ENCODE results near the gene DRG2.

Gene DRG2

DNA sequence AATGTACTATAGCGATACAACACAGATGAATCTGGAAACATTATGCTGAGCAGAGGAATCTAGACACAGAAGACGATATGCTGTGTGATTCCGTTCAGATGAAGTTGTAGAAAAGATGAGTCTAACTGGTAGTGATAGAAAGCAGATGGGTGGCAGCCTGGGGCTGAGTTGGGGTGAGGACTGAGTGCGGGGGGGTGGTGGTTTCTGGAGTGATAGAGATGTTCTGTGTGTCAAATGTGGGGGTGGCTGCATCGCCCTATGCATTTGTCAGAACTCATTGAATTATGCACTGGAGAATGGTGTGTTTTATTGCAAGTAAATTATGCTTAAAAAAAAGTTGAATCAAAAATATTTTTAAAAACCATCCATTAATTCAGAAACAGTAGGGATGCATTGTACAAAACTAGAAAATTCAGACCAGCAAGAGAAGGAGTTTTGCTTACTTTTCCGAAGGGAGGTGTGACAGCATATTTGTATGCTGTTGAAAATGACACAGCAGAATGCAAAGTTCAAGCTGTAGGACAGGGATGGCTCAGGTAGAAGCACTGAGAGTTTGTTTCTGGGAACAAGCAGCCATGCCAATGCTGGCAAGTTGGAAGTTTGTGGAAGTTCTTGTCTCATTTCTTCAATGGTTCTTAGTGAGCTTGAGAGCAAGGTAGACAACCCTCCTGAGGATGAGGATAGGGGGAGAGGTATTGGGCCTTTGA, 13.0 kb upstream of the DRG2 start:
- no peak for DNase-seq (ENCODE audit: low read depth)

DNA sequence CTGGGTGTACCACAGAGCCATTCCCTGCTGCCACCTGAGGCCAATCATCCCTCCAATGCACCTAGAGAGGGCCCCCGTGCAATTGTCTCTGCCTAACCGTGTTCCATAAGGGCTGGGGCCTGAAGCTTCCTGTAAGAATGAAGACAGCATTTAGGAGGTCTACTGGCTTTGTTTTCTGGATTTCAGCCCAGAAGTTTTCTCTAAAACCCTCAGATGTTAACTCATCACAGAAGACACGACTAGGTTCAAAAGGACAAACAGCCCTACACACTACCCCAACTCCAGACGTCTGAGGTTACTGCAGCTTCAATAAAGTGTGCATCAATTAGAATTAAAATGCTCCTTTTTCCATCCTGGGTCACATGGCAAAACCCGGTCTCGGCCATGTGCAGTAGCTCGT, 10.8 kb upstream of the DRG2 start:
- DNase-seq (ENCODE audit: low read depth): no peak

DNA sequence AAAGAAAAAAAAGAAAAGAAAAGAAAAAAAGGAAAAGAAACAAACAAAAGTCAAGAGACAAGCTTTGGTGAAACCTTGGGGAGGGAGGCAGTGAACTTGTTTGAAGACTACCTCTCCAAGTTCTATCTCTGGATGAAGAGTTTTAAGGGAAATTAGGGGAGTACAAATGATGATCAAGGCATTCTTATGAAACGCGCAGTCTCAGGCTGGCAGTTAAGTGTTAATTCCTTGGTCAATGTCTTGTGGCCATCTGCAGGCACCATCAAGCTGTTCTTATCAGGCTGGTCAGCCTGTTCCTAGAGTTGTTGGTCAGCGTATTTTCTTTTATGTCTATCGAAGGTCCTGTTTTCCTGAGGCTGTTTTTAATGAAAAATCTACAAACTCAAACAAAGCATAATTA, 8.2 kb upstream of the DRG2 start:
- no peak for DNase-seq (ENCODE audit: low read depth)

DNA sequence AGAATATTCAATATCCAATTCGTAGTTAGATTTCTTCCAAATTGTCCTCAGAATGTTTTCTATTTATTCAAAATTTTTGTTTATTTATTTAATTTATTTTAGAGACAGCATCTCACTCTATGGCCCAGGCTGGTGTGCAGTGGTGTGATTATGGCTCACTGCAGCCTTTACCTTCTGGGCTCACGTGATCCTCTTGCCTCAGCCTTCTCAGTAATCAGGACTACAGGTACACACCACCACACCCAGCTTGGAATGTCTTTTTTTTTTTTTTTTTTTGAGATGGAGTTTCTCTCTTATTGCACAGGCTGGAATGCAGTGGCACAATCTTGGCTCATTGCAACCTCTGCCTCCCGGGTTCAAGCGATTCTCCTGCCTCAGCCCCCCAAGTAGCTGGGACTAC, 3.5 kb upstream of the DRG2 start:
- no peak for DNase-seq (ENCODE audit: low read depth)

DNA sequence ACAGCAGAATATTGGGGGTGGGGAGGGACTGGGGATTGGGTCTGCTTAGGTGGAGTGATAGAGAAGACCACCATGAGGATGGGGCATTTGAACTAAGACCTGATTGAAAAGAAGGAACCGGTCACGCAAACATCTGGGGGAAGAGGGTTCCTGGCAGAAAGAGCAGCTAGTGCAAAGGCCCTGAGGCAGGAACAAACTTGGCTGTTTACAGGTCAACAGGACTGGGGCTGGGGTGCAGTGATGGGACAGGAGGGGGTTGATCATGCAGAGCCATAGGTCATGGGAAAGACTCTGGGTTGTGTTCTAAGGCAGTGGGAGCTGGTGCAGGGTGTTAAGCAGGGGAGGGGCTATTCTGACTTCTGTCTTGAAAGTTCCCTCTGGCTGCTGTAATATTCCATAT, 1.9 kb downstream of the DRG2 start:
- DNase-seq (ENCODE audit: low read depth): no peak

DNA sequence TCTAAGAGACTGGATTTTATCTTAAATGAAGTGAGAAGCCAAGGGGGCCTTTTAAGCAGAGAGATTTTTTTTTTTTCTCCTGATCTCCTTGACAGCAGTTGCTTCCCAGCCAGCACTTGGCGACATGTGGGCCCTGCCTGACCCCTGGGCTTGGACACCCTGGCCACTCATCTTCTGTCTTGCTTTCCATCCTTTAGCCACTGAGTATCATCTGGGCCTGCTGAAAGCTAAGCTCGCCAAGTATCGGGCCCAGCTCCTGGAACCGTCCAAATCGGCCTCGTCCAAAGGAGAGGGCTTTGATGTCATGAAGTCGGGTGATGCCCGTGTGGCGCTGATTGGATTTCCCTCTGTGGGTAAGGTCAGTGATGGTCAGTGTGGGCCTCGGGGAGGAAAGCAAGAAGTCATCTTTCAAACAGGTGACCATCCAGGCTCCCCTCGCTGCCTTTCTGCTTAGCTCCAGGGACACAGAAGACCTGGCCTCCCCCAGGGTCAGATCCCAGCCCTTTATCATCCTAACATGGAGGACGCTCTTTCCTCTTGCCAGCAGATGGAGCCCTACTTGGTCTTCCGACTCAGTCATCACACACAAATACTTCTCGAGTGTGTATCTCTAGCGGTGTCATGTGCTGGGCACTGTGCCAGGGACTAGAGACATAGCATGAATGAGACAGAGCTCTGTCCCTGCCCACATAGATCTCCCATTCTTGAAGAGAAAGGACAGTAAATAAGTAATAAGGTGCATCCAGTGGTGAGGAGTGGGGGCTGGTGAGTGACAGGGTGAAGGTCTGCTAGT, 6.1 kb downstream of the DRG2 start:
- no peak for DNase-seq (ENCODE audit: low read depth)

DNA sequence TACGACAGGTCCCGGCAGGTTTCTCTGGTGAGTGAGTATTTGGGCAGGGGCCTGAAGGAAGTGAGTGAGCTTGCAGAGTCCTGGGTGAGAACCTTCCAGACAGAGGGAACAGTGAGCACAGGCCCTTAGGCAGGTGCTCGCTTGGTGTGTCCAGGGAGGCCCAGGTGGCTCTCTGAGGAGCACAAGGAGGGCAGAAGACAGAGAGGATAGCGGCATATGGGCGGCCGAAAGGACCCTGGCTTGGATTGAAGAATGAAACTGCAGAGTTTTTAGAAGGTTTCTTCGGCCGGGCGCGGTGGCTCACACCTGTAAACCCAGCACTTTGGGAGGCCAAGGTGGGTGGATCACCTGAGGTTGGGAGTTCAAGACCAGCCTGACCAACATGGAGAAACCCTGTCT, 6.7 kb downstream of the DRG2 start:
- no peak for DNase-seq (ENCODE audit: low read depth)

DNA sequence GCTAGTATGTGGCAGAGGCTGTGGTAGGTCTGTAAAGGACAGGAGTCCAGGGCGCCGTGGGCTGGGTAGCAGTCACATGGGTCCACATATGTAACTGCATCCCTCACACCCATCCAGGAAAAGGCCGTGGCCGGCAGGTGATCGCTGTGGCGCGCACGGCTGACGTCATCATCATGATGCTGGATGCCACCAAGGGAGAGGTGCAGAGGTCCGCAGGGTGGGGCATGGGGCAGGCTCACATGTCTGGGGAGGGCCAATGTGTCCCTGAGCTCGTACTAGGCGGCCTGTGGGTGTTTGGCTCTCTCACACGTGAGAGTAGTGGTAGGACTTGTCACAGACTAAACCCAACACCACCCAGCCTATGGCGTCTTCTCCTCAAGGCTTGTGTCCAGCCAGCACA, 11.8 kb downstream of the DRG2 start:
- DNase-seq (ENCODE audit: low read depth): no peak

DNA sequence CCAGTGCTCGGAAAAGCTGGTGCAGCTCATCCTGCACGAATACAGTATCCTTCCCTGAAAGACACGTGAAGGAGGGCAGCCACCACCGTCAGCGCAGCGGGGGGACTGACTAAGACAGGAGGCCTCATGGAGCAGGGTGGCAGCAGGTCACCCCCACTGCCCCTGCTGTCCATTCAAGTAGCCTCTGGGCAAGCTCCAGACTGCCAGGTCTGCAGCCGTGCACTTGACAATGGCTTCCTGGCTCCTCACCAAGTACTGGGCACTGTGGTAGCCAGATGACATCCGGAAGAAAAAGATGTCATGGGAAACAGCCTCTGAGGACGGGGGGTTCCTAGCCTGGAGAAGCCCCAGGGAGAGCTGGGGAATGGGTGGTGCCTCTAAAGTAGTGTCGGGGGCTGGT, 12.9 kb downstream of the DRG2 start:
- DNase-seq (ENCODE audit: low read depth): no peak

DNA sequence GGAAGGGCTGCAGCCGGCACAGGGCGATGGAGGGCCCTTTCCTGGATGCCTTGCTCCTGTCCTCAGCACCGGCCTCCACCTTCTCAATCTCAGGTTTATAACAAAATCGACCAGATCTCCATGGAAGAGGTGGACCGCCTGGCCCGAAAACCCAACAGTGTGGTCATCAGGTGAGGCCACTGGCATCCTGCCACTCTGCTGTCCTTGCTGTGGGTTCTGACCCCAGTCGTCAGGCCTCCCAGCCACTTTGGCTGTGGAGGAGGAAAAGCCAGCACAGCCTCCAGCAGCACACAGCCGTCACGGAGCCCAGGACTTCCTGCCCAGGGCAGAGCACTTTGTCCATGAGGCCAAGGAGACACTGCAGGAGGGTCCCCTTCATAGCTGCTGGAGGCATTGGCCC, 14.1 kb downstream of the DRG2 start:
- DNase-seq (ENCODE audit: low read depth): no peak

DNA sequence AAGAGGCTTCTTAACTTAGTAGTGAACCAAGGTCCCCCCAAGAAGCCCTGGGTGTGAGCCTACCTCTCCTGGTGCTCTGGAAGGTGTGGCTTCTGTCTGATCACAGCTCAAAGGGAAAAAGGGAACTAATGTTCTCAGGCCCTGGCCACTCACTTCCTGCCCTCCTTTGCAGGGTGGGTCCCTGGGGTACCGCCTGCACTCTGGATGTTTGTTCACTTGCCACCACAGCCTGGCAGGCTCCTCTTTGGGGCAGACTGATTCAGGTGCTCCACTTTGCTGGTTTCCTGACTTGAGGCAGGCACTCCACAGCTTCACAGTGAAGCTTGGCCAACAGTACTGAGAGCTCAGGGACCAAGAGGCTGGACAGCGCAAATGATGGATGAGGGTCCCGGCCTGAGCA, 14.9 kb downstream of the DRG2 start:
- no peak for DNase-seq (ENCODE audit: low read depth)

DNA sequence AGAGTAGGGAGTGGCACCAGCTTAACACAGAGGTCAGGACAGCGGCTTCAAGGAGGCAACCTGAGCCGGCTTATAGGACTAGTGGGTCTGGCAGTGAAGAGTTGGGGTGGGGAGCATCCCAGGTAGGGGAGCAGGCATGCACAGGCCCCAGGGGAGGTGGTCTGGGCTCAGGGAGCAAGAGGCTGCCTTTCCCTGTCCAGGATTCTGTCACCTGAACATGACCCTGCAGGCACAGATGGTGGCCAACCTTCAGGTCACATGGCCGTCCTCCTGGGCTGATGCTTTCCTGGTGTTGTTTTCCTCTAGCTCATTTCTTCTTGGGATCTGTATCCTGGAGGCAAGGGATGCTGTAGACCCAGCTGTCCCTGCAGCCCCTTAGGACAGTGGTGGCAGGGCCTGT, 17.3 kb downstream of the DRG2 start:
- DNase-seq (ENCODE audit: low read depth): no peak

DNA sequence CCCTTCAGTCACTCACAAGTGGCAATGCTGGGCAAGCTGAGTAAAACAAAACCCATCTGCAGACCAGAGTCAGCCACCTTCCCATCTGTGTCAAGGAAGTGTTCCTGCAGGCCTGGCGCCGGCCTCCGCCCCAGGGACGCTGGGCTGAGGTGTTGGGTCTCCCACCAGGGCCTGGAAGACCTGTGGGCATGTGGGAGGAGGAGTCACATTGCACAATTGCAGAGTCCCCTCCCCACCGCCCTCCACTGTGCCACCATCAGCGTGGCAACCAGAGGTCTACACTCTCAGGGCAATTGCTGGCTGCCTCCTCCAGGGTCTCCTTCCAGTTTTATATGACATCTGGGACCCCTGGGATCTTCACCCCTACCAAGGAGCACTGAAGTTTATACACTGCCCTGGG, 17.8 kb downstream of the DRG2 start:
- DNase-seq (ENCODE audit: low read depth): no peak

DNA sequence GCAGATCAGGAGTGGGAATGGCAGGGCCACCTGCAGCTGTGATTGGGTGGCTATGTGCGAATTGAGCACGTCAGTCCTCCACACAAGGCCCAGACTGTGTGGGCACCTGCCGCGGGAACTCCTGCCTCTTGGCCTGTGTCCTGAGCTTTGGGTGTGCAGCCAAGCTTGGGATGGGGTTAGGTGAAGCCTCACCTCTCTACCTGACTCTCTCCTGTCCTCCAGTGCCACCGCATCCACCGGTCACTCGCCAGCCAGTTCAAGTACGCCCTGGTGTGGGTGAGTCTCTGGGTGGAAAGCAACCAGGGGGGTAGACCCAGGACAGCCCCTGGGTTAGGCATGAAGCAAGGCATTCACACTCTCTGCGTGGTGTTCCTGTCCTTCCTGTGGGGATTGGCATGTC, 18.5 kb downstream of the DRG2 start:
- DNase-seq (ENCODE audit: low read depth): no peak

DNA sequence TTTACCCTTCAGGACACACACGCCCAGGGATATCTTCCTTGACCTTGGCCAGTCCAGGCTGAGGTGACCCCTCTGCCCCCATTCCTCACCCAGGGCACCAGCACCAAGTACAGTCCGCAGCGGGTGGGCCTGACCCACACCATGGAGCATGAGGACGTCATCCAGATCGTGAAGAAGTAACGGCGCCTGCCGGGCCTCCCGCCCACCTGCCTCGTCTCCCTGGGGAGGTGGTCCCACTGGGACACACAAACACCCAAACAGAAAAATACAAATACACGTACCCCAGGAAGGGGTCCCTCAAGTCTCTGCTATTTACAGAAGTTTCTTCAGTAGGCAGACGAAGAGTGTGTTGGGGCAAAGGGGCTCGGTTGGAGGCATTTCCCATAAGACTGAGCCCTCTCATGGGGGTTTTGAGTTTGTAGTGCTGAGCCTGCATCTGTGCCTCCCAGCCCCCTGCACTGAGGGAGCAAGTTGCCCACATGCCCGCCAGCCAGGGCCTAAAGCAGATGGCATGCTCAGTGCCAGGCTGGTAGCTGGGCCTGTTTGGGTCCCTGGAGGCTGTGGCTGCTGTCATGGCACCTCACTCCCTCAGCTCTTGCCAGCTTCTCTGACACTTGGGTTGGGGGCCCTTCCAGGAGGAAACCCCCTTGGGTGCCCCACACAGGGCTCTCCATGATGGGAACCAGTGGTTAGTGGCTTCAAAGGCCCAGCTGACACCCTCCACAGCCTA, 19.5 kb downstream of the DRG2 start:
- DNase-seq (ENCODE audit: low read depth): no peak

DNA sequence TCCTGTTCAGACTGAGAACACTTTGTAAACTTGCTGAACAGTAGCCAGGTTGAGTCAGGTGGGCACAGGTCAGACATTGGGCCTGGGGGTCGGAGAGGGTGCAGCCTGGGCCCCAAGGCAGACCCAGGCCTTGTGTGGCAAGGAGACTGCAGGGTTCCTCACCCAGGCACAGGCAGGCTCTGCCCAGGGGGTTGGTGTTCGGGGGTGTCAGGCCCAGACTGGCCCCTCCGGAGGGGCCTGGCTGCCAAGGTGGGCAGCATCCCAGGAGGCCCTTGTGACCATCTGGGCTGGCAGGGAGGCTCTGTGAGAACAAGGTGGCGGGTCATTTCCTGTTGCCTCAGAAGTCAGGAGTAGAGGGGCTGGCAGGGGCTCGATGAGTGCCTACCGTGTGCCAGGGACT, 20.2 kb downstream of the DRG2 start:
- DNase-seq (ENCODE audit: low read depth): no peak

DNA sequence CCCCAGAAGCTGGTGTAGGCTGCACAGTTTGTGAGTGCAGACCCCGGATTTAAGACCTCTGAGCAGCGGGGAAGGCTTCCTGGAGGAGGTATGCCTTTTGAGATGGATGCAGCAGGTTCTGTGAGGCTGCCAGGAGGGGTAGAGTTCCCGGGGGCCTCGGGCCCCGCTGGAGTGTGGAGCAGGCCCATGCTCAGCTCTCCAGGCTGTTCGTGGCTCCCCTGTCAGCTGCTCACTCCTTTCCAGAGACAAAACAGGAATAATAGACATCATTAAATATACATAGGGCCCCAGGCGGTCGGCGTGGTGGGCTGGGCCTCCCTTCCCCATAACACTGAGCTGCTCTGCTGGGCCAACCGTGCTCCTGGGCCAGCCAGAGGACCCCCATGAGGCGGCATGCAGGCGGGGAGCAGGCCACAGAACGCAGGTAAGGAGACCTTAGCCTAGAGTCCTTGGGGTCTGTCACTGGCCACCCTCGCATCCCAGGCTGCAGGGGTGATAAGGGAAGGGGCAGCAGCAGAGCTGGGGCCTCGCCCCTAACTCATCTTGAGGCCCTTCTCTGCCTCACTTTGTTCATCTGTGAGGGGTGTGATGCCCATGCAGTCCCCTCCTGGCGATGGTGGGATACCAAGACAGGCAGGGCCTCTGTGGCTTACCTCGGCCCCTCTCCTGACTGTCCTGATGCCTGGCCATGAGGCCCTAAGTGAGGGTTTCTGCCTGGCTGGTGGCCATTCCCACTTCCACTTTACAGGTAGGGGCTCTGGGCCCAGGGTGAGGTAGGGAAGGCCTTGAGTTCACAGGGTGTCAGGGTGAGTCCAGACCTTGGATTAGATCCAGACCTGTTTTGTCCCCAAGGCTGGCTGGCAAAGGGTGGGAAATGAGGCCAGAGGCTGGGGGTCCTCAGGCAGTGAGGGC, 20.9 kb downstream of the DRG2 start, which contains the start of gene MYO15A:
TSS of gene MYO15A (plus strand) at position 356 of the 912 bp plus-strand sequence. CDS start 10,045 bp downstream, outside the sequence.
- no peak for DNase-seq (ENCODE audit: low read depth)

DNA sequence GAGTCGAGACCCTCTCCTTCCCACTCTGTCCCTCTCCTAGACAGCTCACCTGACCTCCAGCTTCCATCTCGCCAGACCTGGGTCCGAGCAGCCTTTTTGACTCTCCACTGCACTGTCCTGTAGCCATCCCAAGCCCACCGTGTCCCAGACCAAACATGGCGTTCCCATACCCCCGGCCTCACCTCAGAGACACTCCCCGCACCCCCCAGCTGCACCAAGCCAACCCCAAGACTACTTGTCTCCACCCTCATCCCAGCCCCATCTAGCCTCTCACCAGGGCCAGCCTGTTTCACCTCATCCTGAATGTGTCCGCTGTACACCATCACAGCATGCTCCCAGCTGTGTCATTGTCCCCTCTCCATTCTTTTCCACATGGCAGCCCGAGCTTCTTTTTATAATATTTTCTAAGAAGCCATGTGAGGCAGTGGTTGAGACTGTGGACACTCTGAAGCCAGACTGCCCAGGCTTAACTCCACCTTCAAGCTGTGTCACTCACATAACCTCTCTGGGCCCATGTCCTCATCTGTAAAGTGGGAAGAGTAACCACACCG, 22.3 kb downstream of the DRG2 start:
- DNase-seq (ENCODE audit: low read depth): no peak

DNA sequence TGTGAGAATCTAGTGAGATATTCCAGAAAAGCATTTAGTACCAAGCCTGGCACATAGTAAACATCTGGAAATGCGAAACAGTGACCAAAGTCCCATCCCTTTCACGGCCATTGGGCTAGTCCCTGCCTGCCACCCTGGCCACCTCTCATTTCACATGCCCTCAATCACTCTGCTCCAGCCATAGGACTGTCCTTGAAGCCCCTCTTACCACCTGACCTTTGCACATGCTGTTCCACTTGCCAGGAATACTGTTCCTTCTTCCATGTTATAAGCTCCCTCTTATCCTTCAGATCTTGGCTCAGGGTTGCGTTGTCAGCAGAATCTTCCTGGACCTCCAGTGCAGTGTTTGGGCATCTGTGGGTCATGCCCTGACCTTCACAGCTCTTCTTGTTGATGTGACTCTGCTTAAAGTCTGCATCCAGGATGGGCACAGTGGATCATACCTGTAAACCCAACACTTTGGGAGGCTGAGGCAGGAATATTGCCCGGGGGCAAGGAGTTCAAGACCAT, 22.9 kb downstream of the DRG2 start:
- DNase-seq (ENCODE audit: low read depth): no peak

DNA sequence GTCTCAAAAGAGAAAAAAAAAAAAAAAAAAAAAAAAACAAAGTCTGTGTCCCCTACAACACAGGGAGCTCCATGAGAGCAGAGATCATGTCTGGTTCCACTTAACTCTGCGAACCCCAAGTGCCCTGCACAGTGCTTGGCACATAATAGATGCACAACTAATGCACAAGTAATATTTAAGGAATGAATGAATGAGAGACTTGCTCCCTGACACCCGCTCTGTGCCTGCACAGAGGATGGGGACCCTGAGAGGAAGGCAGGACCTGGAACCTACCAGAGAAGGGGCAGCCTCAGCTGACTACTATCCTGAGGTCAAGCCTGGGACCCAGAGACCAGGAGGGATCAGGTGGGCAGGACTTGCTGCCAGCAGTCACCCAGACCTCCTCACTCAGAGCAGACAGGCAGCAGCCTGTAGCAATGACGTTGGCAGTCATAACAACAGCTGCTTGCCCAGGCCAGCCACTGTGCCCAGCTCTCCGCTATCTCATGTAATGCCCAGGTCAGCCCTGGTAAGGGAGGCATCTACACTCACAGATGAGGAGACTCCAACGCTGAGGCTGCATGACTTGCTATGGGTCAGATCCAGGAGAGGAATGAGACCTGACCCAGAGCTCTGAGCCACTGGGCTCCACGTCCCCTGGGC, 23.7 kb downstream of the DRG2 start:
- DNase-seq (ENCODE audit: low read depth): no peak

DNA sequence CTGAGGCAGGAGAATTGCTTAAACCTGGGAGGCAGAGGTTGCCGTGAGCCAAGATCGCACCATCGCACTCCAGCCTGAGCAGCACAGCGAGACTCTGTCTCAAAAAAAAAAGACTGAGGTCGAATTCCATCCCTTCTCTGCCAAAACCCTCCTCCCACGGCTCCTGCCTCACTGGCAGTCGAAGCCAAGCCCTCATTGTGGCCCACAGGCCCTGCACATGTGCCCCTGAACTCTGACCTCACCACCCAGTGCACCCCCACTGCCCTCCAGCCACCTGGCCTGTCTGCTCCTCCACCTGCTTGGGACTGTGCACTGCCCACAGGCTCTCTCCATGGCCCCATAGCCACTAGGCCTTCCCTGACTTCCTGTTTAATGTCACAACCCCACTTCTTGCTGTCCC, 27.8 kb downstream of the DRG2 start:
- DNase-seq (ENCODE audit: low read depth): no peak

All from stimulated activated CD8-positive, alpha-beta memory T cell treated with anti-CD3 and anti-CD28 coated beads, Interleukin-7, amount 100 ng/mL, for 24 hours (primary cell).